Effector memory CD4-positive, alpha-beta T cell (primary cell): ENCODE results near the gene PPM1J.
A peak's percentile ranks its signal among the peaks of the same experiment; 100 is the strongest.
"Not testable (repeated sequence)": the region's sequence is repeated elsewhere in the genome, so short reads cannot be mapped to it uniquely, and the experiment has no call there.

Experiments used
- DNase-seq, 3 donors: peaks; one replicate each; pipeline ENCODE4 v3.0.0-alpha.2; 2020
- H3K27ac ChIP-seq: 2 replicates; pipeline ENCODE4 v1.7.0; 2013; ENCODE audit warnings: mild to moderate bottlenecking, low read length, moderate library complexity; ENCODE audit not compliant: insufficient read depth, poor library complexity, severe bottlenecking
- H3K27me3 ChIP-seq: replicated peaks from 2 replicates; pipeline ENCODE4 v1.7.0; 2013; ENCODE audit warnings: mild to moderate bottlenecking, low read length; ENCODE audit not compliant: insufficient read depth, control insufficient read depth, poor library complexity, severe bottlenecking
- H3K36me3 ChIP-seq: 2 replicates; pipeline ENCODE4 v1.7.0; 2013; ENCODE audit warnings: mild to moderate bottlenecking, low read length, moderate library complexity; ENCODE audit not compliant: control insufficient read depth, insufficient read depth
- H3K4me1 ChIP-seq: 2 replicates; pipeline ENCODE4 v1.7.0; 2013; ENCODE audit warnings: low read length, mild to moderate bottlenecking; ENCODE audit not compliant: control insufficient read depth, insufficient read depth, poor library complexity, severe bottlenecking
- H3K4me3 ChIP-seq: 2 replicates; pipeline ENCODE4 v1.7.0; 2013; ENCODE audit warnings: low read length, low read depth, mild to moderate bottlenecking; ENCODE audit not compliant: insufficient read depth, poor library complexity, severe bottlenecking
- H3K9me3 ChIP-seq: 2 replicates; pipeline ENCODE4 v1.7.0; 2013; ENCODE audit warnings: mild to moderate bottlenecking, low read length, moderate library complexity; ENCODE audit not compliant: control insufficient read depth

Gene PPM1J

GRCh38 chr1:112721966-112722524 lies 6.9 kb upstream of the PPM1J start:
- H3K27me3 ChIP-seq = peaks cover 7% of the 10 kb centered on the region
- no peak overlapping the region for H3K4me3 ChIP-seq

GRCh38 chr1:112721294-112721693 lies 6.2 kb upstream of the PPM1J start:
- not testable (repeated sequence) for H3K9me3 ChIP-seq, H3K36me3 ChIP-seq, DNase-seq, H3K4me3 ChIP-seq, H3K27me3 ChIP-seq, H3K4me1 ChIP-seq, H3K27ac ChIP-seq

More at GRCh38 chr1:112721966-112722524, 6.9 kb upstream of the PPM1J start:
- Histone ChIP-seq H3K36me3 (no peaks in the 10 kb centered on the region), H3K9me3 (no peaks in the 10 kb centered on the region), H3K4me1 (peaks cover 5% of the 10 kb centered on the region), H3K27ac (no peak overlapping the region)
- no peak for DNase-seq

GRCh38 chr1:112720800-112721199 lies 5.7 kb upstream of the PPM1J start:
- H3K27ac ChIP-seq = no peak overlapping the region
- peaks cover 11% of the 10 kb centered on the region for H3K4me1 ChIP-seq
- peaks cover 7% of the 10 kb centered on the region for H3K27me3 ChIP-seq

GRCh38 chr1:112719706-112720105 lies 4.6 kb upstream of the PPM1J start:
- DNase-seq = no peak
- no peak overlapping the region for H3K4me3 ChIP-seq
- H3K36me3 ChIP-seq = no peaks in the 10 kb centered on the region
- peaks cover 18% of the 10 kb centered on the region for H3K4me1 ChIP-seq
- H3K9me3 ChIP-seq = no peaks in the 10 kb centered on the region
- H3K27ac ChIP-seq = no peak overlapping the region
- peaks cover 7% of the 10 kb centered on the region for H3K27me3 ChIP-seq

More at GRCh38 chr1:112720800-112721199, 5.7 kb upstream of the PPM1J start:
- H3K36me3 ChIP-seq = no peaks in the 10 kb centered on the region
- no peak overlapping the region for H3K4me3 ChIP-seq
- no peaks in the 10 kb centered on the region for H3K9me3 ChIP-seq
- no peak for DNase-seq

- Histone ChIP-seq H3K4me1 (peaks cover 26% of the 10 kb centered on the region), H3K27me3 (peaks cover 7% of the 10 kb centered on the region), H3K9me3 (no peaks in the 10 kb centered on the region), H3K27ac (no peak overlapping the region), H3K4me3 (no peak overlapping the region), H3K36me3 (no peaks in the 10 kb centered on the region)
- DNase-seq = peak; percentile 47 to 67 (median 54)
Observed at GRCh38 chr1:112718691-112719418, 3.7 kb upstream of the PPM1J start.

GRCh38 chr1:112717263-112717873 lies 2.2 kb upstream of the PPM1J start:
- DNase-seq = no peak
- Histone ChIP-seq H3K27me3 (peaks cover 7% of the 10 kb centered on the region), H3K36me3 (no peaks in the 10 kb centered on the region)

GRCh38 chr1:112716133-112716720 lies 1.1 kb upstream of the PPM1J start:
- Histone ChIP-seq H3K9me3 (no peaks in the 10 kb centered on the region), H3K4me1 (peaks cover 26% of the 10 kb centered on the region), H3K36me3 (no peaks in the 10 kb centered on the region), H3K27me3 (peaks cover 7% of the 10 kb centered on the region), H3K4me3 (peak overlapping the region; percentile 70), H3K27ac (no peak overlapping the region)
- peak; percentile 59 to 74 (median 62) for DNase-seq

More at GRCh38 chr1:112717263-112717873, 2.2 kb upstream of the PPM1J start:
- H3K27ac ChIP-seq = no peak overlapping the region
- H3K4me1 ChIP-seq = peaks cover 26% of the 10 kb centered on the region
- no peak overlapping the region for H3K4me3 ChIP-seq
- H3K9me3 ChIP-seq = no peaks in the 10 kb centered on the region

GRCh38 chr1:112714313-112715263 lies 544 bp downstream of the PPM1J start:
- H3K27me3 ChIP-seq = peaks cover 7% of the 10 kb centered on the region
- H3K4me1 ChIP-seq = peaks cover 26% of the 10 kb centered on the region
- no peak overlapping the region for H3K27ac ChIP-seq
- H3K4me3 ChIP-seq = peak overlapping the region; percentile 70
- DNase-seq = no peak
- H3K36me3 ChIP-seq = no peaks in the 10 kb centered on the region
- no peaks in the 10 kb centered on the region for H3K9me3 ChIP-seq

- no peaks in the 10 kb centered on the region for H3K27me3 ChIP-seq
- H3K27ac ChIP-seq = no peak overlapping the region
Observed at GRCh38 chr1:112713466-112714312, 1.4 kb downstream of the PPM1J start.

More at GRCh38 chr1:112713466-112714312, 1.4 kb downstream of the PPM1J start:
- DNase-seq = no peak
- Histone ChIP-seq H3K4me1 (peaks cover 21% of the 10 kb centered on the region), H3K9me3 (no peaks in the 10 kb centered on the region), H3K36me3 (no peaks in the 10 kb centered on the region), H3K4me3 (no peak overlapping the region)
